NCI-H1694 treated with DMSO at 0.1 percent for 48 hours (cell line): Measurements from ENCODE around the gene NPIPB5.
"Not testable (repeated sequence)": the region's sequence is repeated elsewhere in the genome, so short reads cannot be mapped to it uniquely, and the experiment has no call there.

ENCODE experiments used
- DNase-seq: peaks from one replicate; lab custom pipeline; 2025; lab: John Stamatoyannopoulos, UW

The NPIPB5 gene

DNA sequence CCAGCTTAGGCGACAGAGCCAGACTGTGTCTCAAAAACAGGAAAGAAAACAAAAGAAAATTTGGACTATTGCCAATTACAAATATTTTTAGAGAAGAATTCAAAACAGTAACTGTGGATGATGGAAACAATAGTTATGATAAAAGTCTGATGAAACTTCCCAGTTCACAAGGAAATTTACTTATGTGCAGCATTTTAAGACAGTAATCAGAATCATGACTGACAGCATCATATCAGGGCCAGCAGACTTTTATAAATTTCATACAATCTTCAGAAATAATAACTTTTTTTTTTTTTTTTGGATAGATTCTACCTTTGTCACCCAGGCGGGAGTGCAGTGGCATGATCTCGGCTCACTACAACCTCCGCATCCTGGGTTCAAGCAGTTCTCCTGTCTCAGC, at the start of gene NPIPB5:
Gene NPIPB5, plus strand, starts transcription at position 301 of the 400 bp plus-strand sequence. CDS start 2,911 bp downstream, outside the sequence.
- not testable (repeated sequence) for DNase-seq

DNA sequence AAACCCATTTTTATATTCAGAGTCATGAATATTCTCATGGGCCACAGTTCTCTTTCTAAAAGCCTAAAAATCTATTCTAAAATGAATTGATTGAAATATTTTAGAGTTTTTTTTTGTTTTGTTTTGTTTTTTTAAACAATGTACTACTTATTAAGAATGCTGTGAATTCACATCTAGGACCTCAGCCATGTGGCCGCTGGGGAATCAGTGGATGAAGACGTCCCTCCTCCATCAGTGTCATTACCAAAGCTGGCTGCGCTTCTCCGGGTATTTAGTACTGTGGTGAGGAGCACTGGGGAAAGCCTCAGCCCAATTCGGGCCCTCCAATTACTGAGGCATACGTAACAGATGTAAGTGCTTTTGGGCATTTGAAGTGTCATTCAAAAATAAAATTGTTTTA, 41.8 kb upstream of the NPIPB5 start:
- DNase-seq: not testable (repeated sequence)

DNA sequence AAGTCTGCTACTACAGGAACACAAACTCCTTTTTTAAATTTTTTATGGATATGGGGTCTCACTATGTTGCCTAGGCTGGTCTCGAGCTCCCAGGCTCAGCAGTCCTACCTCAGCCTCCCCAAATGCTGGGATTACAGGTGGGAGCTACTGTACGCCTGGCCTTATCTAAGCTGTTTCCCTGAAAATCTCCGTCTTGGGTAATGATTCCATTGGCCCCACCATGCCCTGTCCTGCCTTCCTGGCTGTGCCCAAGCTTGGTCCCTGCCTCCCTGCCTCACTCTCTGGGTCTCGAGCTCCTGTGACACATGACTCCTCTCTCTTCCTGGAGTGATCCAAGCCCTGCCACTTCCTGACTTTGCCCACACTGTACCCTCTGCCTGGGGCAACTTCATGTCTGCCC, 27.3 kb downstream of the NPIPB5 start:
- DNase-seq: not testable (repeated sequence)

DNA sequence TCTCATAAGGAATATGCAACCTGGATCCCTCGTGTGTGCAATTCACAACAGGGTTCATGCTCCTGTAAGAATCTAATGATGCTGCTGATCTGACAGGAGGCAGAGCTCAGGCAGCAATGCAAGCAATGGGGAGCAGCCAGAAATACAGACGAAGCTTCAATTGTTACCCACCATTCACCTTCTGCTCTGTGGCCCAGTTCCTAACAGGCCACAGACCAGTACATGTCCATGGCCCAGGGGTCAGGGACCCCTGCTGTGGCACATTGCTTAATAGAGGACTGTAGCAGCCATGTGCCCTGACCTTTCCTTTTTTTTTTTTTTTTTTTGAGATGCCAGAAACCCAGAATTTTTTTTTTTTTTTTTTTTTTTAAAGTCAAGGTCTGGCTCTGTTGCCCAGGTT, 34.1 kb downstream of the NPIPB5 start:
- DNase-seq: not testable (repeated sequence)

DNA sequence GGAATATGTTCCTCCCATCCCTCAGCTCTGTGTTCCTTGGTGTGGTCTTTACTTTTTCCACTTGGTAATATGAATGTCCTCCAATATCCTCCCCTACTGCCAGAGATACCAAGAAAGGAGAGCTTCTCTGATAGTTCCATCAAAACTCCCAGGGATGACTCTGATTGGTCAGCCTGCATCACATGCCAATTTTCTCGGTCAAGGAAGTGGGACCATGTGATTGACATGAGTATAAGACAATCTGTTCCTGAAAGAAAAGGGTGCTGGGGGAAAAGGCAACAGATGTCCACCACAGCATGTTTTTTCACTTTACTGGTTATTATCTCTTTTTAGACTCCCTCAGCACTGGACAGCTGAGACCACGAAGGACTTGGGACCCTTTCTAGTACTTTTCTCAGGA, 35.9 kb downstream of the NPIPB5 start:
- not testable (repeated sequence) for DNase-seq

DNA sequence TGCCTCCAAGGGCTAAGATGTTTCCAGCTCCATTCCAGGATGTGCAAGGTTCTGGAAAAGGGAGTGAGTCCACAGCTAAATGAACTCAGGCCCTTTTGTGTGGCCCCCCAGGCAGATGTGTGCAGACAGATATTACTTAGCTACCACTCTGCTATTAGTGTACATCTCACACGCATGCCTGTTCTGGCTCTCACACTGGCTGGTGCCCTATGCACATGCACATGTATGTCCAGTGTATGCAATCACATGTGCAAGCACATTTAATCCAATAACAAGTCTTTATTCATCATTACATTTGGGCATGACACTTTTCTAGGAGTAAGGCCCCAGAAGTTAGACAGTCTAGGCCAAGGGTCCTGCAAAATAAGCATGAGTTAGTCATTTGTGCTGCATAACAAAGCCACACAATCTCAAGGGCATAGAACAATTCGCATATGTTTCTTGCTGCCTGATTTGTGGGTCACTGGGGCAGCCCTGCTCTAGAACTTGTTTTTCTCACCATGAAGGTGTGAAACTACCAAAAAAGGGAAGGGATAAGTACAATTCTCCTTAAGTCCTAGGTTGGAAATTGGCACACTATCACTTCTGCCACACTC, 36.6 kb downstream of the NPIPB5 start:
- DNase-seq: not testable (repeated sequence)

DNA sequence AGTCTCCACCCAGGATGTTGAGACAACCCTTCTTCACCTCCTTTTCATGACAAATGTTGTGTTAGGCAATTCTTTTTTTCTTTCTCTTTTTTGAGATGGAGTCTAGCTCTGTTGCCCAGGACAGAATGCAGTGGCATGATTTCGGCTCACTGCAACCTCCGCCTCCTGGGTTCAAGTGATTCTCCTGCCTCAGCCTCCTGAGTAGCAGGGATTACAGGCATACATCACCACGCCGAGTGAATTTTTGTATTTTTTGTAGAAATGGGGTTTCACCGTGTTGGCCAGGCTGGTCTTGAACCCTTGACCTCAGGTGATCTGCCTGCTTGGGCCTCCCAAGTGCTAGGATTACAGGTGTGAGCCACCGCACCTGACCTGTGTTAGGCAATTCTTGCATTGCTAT, 39.2 kb downstream of the NPIPB5 start:
- not testable (repeated sequence) for DNase-seq

DNA sequence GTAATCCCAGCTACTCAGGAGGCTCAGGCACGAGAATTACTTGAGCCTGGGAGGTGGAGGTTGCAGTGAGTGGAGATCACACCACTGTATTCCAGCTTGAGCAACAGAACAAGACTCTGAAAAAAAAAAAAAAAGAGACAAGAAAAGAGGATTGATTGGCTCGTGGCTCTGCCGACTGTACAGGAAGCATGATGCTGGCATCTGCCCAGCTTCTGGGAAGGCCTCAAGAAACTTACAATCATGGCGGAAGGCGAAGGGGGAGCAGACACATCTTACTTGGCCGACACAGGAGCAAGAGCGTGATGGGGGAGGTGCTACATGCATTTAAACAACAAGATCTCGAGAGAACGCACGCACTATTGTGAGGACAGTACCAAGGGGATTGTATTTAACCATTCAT, 40.5 kb downstream of the NPIPB5 start:
- DNase-seq: not testable (repeated sequence)

DNA sequence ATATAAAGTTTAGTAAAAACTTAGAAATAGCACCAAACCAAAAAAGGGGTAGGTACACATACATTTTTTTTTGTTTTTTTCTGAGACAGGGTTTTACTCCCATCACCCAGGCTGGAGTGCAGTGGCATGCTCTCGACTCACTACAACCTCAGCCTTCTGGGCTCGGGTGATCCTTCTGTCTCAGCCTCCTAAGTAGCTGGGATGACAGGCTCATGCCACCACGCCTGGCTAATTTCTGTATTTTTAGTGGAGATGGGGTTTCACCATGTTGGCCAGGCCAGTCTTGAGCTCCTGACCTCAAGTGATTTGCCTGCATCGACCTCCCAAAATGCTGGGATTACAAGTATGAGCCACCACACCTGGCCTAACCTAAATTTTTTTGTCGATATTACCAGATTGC, 41.0 kb downstream of the NPIPB5 start:
- not testable (repeated sequence) for DNase-seq

DNA sequence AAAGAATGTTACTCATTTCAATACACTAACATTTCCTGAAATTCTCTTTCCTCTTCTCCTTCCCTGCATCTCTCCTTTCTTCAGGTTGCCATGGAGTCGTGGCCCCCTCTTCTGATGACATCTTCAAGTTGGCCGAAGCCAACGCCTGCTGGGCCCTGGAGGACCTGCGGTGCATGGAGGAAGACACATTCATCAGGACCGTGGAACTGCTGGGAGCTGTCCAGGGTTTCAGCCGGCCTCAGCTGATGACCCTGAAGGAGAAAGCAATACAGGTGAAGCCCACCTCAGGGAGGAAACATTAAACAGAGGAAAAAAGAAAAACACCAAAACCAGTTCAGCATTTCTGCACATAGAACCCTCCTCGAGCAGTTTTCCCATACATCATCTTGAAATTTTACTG, 46.1 kb downstream of the NPIPB5 start:
- DNase-seq: not testable (repeated sequence)
